GM21381 (cell line): Measurements from ENCODE around the gene LRRC75A.

Experiments
- ATAC-seq: cut with Tn5 transposase; IDR thresholded peaks from one replicate; pipeline ENCODE4 v1.9.1; 2021; ENCODE audit warnings: mild to moderate bottlenecking, moderate library complexity; ENCODE audit not compliant: unreplicated experiment

LRRC75A gene

DNA sequence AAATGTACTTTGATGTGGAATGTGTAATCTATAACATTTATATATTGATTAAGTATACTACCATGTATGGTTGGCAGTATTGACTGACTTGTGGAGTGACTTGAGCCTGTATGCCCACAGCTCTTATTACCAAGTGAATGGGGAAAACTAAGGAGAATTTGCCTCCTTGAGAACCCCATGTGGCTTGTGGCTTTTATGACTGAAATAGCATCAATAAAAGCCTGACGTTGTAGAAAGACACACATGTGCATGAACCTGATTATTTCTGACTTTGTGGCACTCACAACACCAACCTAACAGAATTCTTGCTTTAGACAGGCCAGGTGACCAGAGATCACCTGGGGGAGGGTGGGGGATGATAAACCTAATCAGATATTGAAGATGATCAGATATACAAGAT lies 2.1 kb upstream of the LRRC75A start:
- no peak for ATAC-seq

DNA sequence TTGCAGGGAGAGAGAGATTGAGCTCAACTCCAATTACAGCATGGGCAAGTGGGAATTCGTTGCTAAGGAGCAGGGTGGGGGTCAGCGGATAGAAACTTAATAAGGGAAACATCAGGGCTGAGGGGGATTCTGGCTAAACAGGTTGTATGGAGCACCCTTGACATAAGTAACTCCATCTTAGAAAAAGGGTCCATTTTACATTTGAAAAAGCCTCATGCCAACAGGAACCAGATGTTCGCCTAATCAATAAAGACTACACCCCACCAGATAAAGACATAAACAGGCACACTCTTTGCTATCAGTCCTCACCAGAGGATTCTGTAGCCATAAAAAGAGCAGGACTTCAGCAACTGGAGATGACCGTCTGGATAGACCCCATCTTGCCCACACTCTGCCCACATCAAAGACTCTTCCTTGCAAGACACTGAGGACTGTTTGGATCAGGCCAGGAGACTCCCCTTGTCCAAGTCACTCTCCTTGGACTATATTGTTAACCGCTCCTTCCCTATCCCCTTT lies 1.6 kb upstream of the LRRC75A start:
- ATAC-seq: no peak

DNA sequence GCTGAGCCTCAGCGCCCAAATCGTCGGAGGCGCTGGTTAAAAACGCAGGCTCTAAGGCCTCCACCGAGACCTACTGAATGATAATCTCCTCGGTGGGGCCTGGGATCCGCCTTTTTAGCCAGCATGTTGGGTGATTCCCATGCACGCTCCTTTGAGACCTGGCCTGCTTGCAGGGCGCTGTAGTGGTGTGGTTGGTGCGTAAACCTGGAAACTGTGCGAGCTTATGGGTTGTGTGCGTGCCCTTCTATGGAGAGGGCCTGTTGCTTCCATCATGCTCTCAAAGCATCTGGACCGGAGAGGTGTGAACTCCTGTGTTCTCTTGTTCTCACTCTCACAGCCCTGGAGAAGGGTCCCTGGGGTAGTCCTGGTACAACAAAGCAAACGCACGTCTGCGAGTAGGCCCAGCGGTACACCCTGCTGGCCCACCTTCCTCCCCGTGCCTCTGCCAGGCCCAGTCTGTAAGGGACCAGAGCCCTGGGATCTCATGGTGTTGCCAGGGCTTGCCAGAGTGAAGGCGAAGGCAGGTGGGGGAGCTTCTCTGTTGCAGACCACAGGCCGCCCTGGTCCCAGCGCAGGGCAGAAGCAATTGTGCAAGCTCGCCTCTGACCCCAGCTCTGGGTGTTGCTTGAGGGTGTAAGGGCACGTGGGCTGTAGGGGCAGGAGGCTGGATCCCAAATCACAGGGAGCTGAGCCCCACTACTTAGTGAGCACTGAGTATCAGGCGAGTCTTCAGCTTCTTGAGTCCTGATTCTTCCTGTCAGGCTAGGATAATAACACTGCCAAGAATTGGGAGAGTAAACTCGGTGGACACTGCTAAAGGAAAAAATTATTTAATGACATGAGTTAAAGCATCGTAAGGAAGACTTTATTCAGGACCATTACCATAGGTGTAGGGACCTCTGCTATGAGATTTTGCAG lies 879 bp upstream of the LRRC75A start:
- no peak for ATAC-seq

DNA sequence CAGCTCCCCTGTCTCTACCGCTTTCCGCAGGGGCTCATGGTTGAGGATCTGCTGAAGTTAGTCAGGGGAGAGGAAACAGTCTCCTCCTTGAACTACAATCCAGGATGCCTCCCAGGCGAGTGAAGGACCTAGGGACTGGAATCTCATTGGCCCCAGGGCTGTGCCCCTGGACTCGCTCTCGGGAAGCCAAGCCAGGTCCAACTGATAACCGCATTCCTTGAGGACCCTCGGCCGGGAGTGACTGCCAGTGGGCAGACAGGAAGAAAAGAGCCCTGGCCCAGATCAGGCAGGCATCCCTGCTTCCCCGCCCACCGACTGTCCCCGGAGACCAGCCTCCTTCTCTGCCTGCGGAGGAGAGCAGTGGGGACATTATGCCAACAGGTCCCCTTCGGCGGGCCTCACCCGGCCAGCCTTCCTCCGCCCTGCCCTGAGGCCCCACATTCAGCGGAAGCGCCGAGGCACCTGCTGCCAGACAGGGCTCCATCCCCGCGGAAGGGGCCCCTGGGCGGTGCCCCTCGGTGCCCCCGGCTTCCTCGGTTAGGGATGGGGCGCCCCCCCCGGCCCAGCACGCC lies 776 bp downstream of the LRRC75A start:
- ATAC-seq: no peak

DNA sequence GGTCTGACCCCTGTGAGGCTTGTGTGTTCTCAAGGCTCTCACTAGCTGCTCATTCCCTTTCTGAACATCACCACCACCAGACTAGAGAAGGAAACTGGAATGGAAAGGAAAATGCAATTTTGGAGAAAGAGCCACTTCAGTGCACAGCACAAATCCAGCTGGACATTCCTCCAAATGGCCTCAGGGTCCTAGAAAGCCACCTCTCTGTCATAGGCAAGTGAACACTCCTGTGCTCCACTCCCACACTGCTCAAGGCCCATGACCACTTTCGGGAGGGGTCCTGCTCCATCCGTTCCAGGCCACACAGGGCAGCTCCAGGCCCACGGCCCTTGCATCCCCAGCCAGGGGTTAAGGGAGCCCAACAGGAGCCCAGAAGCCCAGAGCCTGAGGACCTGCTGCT lies 2.6 kb downstream of the LRRC75A start:
- no peak for ATAC-seq

DNA sequence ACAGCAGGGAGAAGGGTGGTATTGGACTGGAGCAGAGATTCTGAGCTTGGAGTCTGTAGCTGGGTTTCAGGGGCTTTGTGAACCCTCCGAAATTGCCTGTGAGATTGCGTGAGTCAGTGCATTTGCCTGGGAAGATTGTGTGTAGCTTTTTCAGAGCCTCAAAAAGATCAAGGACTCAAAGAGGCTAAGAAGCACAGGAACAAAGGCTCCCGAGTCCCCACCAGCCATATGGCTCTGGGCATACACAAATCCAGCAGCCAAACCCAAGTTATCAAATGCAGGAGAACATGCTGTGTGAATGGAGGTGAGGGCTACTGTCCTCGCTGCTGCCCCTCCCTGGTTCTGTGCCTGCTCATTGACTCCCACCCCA lies 3.0 kb downstream of the LRRC75A start:
- no peak for ATAC-seq

DNA sequence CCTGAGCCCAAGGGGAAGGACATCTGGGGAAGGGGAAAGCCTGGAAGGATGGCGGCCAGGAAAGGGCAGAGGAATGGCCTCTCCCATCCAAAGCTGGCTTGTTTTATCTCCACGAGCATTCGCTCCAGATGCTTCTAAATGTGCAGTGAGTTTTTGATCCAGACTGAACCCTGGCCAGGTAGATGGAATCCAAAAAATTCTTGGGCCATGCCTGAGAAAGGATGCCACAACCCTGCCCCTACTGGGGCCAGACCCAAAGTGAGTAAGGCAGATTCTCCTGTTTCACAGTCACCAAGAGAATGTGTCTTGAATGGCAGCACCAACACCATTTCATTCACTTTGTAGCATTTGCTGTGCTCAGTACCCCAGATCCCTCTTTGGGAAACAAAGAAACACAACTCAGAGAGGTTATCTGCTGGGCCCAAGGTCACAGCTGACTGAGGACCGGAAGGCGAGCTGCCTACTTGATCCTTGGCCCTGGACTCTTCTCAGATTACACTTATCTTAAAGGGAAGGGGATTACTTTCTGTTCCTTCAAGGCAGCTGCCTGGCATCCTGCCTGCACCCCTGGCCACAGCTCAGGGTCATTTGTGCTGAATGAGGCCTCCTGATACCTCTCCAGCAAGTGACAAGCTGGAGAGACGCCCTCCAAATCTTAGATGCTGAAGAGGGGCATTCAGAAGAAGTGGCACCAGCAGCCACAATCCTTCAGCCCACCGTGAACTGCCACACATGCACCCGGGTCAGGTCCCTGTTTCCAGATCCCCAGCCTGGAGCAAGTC lies 3.6 kb downstream of the LRRC75A start:
- no peak for ATAC-seq

DNA sequence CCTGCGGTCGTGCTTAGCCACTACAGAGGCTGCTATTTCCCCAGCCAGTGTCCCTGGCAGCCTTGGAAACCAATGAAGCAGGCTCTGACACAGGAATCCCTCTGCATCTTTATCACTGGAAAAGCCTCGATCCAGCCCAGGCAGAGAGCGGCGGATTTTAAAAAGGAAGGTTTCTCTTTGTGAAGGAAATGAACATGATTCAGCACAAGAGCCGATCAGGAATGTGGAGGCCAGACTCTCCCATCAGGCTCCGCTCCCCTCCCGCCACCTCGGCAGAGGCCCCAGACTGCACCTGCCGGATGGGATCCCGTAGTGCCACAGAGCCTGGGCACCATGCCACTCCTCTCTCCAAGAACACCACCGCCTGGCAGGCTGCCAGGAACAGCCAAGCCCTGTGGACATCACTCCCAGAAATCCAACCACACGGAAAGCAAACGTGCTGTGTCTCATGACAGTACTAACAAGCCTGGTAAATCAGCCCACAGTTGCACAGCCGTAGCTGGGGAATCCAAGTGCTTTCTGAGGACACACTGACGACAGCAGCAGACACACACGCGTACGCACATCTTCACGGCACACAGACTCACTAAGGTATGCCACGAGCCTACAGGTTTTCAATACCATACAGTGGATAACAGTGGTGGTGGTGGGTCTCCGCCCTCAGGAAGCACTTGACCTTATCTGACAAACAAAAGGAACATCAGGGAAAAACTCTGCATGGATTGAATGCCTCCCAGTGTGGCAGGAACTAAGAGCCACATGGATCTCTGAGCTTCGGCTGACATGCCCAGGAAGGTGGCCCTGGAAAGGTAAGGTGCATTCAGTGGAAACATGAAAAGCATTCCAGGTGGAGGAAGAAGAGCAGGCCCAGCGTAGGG lies 5.4 kb downstream of the LRRC75A start:
- no peak for ATAC-seq

DNA sequence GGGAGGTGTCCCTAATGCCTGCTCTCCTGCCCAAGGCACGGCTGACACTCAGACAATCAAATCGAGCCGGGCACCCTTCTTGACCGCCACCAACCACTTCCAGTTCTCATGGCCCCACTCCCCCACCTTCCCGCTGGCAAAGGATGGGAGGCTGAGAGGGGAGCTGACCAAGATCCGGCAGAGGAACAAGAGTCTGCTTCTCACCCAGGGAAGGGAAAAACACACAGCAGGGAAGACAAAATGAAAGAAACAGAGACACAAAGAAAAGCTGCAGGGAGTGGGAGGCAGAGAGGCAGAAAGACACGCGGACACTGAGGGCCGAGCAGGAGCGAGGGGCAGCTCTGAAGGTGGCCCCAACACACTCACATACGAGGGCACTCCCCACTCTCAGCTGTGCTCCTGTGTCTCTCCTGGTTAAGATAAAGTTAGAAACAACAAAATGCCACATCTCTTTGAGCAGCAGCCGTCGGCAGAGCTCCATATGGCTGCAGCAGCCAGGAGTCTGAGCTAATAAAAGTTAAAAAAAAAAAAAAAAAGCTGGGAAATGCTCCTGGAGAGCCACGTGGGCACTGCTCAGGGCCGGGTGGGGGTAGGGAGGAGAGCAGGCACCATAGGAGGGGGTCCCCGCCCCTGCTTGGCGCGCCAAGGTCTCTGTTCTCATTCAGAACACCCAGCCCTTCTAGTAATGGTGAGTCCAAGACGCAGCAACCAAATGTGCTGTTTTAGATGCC lies 7.4 kb downstream of the LRRC75A start:
- ATAC-seq: no peak

DNA sequence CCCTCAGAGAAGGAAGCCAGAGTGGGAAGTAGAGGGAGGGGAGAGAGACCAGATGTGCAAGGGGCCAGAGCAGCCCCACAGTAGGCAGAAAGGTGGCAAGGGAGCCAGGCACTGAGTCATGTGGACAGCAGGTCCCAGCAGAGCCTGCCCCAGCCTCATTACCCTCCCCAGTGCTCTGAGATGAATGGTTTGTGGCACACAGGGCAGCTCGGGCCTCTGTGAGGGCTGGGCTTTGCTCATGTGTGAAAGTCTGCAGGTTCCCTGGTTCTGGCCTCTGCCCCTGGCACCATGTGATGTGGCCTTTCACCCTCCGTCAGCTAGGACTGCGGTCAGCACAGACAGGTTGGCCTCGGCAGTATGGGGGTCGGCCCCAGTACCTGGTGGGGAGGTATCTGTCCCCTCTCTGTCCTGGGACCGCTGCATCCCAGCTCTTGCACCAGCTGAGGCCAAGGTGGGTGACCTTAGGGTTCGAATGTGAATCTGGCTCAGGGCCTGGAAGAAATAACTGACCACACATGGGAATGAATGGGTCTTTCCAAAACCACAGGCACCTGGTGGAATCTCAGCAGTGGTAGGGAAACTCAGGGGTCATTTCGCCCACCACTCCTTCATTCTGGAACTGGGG lies 8.9 kb downstream of the LRRC75A start:
- no peak for ATAC-seq

DNA sequence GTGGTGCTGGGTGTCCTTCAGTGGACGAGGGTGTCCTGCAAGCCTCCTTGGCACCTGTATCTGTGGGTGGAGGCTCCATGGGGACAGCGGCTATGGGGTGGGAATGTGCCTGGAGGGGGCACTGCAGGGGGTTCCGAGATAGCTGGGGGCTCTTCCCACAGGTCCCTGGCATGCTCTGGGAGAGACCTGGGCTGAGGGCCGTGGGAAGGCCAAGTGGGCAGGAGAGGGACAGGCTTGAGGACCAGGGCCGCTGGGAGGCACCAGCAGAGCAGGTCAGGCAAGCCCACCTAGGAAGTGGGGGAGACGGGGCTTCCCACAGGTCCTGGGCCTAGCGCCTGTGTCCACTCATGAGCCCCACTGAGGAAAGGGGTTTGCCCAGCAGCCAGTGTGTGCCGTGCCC lies 9.7 kb downstream of the LRRC75A start:
- no peak for ATAC-seq

DNA sequence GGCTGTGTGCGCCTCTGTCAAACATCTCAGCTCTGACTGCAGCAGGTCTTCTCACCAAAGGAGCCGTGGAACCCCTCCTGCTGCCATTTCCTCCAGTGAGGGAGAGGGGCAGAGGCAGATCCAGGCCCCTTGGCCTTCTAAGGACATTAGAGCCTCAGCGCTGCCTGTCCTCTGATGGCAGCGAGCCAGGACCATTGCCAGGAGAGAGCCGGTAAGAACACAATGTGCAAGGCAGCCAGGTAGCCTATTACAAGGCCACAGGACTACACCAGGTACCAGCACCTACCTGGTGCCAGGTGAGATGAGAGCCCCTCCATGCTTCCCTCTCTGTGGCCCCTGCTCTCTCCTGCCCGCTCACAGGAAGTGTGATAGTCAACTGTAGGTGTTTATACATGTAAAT lies 11.0 kb downstream of the LRRC75A start:
- ATAC-seq: no peak

DNA sequence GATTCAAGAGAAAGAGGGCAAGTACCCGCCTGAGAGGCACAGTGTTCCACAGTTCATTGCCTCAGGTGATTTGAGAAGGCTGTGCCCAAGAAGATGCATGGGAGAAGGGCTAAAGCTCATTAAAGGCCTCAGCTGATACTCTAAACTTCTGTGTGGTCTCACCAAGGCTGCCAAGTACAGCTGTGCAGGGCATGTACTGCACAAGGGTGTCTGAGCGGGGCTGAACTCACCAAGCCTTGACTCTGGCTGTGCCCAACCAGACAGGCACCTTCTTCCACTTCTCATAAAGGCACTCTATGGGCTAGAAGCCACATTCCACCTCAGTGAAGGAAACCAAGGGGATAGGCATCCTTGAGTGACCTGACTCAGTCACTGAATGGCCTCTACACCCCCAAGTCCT lies 12.7 kb downstream of the LRRC75A start:
- no peak for ATAC-seq

DNA sequence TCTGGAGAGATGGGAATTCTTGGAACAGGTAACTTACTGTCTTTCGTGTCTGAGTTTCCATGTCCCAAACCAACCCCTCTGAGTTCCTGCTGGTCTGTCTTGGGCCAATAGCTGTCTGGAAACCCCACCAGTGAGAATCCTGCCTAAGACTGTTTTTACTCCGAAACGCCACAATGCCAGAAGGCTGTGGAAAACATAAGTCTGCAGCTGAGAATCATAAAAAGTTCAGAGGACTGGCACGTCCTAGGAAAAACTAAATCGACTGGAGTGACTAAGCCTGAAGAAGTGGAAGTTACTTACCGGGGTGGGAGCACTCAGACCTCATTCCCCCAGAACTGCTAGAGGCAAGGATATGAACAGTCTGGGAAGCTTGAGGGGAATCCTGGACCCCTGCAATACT lies 13.3 kb downstream of the LRRC75A start:
- no peak for ATAC-seq

DNA sequence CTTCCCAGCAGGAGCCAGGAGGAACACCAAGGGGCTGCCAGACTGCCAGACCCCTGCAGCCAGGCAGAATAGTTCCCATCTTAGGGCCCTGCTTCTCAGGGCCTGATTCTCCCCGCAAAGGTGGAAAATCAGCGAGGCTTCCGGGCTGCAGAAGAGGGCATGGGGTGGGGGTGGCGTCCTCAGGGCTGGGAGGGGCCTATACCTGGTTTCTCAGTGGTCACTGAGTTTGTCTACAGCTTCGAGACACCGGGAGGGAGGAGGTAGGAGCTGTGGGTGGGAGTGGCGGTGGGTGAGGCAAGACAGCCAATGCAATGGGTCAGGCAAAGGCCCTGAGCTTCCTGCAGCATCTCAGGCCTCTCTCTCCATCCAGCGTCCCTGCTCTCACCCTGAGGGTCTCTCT lies 14.3 kb downstream of the LRRC75A start:
- ATAC-seq: no peak

DNA sequence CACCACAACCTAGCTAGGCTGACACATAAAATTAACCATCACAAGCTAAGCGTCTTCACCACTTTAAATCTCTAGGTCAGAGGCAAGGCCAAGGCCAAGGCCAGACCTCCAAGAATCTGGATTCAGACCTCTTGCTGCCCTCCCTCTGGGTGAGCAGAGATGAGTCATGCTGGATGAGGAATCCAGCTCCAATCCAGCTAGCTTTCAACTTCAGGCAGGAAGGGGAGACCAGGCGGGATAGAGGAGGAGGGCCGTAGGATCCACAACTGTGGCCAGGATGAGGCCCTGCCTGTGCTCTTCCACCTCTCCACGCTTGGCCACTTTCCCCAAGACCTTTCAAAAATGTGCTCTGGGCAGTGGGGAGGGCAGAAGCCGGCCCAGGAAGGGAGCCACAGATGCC lies 14.7 kb downstream of the LRRC75A start:
- no peak for ATAC-seq

DNA sequence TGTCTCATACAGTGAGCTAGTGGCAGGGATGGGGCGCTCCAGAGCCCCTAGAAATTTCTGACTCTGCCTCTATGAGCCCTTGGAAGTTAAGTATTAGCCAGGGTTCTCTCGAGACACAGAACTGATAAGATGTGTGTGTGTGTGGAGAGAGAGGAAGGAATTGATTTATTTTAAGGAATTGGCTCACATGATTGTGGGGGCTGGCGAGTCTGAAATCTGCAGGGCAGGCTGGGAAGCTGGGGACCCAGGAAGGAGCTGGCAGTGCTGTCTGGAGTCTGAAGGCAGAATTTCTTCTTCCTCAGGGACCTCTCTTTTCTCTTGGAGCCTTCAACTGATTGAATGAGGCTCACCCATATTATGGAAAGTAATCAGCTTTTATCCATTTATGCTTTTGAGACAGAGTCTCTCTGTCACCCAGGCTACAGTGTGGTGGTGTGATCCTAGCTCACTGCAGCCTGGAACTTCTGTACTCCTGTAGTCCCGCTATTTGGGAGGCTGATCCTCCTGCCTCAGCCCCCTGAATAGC lies 16.8 kb downstream of the LRRC75A start:
- no peak for ATAC-seq

DNA sequence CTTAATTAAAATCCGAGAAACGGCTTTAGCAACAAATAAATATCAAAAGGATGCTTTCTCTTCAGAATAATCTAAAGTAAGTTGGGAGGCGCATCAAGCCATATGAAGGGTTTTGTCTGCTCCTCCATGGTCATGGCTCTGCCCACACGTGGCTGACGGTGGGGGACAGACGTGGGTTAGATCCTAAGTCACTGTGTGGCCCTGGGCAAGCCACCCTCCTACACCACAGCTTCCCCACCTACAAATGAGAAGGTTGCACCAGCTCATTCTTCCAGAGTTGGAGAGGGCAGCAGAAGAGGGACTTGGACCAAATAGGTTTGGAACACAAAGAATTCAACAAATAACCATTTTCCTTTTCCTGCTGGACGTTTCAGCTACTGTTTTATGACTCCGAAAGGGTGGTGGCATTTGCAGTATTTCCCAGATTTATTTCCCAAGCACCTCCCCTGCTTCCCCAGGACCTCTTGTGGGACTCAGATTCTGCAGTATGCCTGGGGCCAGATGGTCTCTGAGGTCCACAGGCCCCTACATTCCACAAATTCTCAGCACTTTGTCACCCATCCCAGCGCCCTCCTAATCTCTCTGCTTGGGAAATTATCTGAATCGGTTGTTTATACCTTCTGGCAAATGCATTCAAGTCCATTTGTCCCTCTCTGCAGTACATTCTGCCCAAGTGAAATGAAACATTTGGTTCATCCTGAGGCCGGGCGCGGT lies 17.8 kb downstream of the LRRC75A start:
- no peak for ATAC-seq
